IMR-90 (cell line): ENCODE results near the gene MSH6. TPM values are rescaled to one million over a fixed set of nuclear protein-coding genes. Genes with fewer than 3 reads are reported as not detected.

Experiments used
- ATAC-seq: fragments of 200-7000 bp; cut with Tn5 transposase; 2 replicates; pipeline ENCODE4 v1.9.1; 2020; ENCODE audit warnings: low read depth, mild to moderate bottlenecking, moderate library complexity
- BruUV-seq: library from RNA; stranded (reverse); fragments of 400-500 nt; replicated peaks from 2 replicates; lab custom pipeline; 2021; lab: Mats Ljungman, UMichigan
- CTCF ChIA-PET: fragments of 300-600 bp; formaldehyde crosslinking; extraction: SDS; loops from one replicate; lab custom pipeline; 2021; ENCODE audit warnings: antibody characterized with exemption; lab: Yijun Ruan, JAX
- POLR2A ChIA-PET: fragments of 300-600 bp; sonication (Branson Sonifier 250); formaldehyde crosslinking; loops from one replicate; lab custom pipeline; 2022; ENCODE audit warnings: antibody characterized with exemption; ENCODE audit not compliant: unreplicated experiment; lab: Charles Lee
- DNase-seq: peaks from one replicate; pipeline ENCODE4 v3.0.0; 2013
- H2AFZ ChIP-seq: replicated peaks from 2 replicates; pipeline ENCODE3; 2013; ENCODE audit warnings: low read length, mild to moderate bottlenecking; ENCODE audit not compliant: poor library complexity
- H2AK5ac ChIP-seq: 2 replicates; pipeline ENCODE4 v1.6.1; 2013; ENCODE audit warnings: low read depth, low read length, inconsistent platforms
- H2AK9ac ChIP-seq: replicated peaks from 2 replicates; pipeline ENCODE3; 2013; ENCODE audit warnings: mild to moderate bottlenecking, low read depth, low read length, moderate library complexity; ENCODE audit not compliant: poor library complexity
- H2BK120ac ChIP-seq: 2 replicates; pipeline ENCODE4 v1.6.1; 2013; ENCODE audit warnings: low read depth, low read length, inconsistent platforms
- H2BK15ac ChIP-seq: 3 replicates; pipeline ENCODE4 v1.6.1; 2013; ENCODE audit warnings: low read depth, low read length, inconsistent platforms
- H2BK20ac ChIP-seq: 2 replicates; pipeline ENCODE4 v1.6.1; 2013; ENCODE audit warnings: low read depth, mild to moderate bottlenecking, inconsistent platforms, low read length, moderate library complexity
- H2BK5ac ChIP-seq: 2 replicates; pipeline ENCODE4 v1.6.1; 2013; ENCODE audit warnings: mild to moderate bottlenecking, low read depth, low read length, inconsistent platforms; ENCODE audit not compliant: poor library complexity, severe bottlenecking
- H3K14ac ChIP-seq: replicated peaks from 2 replicates; pipeline ENCODE4 v1.6.1; 2013; ENCODE audit warnings: low read depth, low read length, inconsistent platforms
- H3K18ac ChIP-seq: 2 replicates; pipeline ENCODE4 v1.6.1; 2013; ENCODE audit warnings: low read depth, low read length, control low read depth
- H3K23ac ChIP-seq: 2 replicates; pipeline ENCODE4 v1.6.1; 2013; ENCODE audit warnings: low read depth, low read length, inconsistent platforms
- H3K27ac ChIP-seq: 2 replicates; pipeline ENCODE4 v1.5.1; 2013; ENCODE audit warnings: mild to moderate bottlenecking, control low read depth, low read length; ENCODE audit not compliant: insufficient read depth
- H3K27me3 ChIP-seq: 2 replicates; pipeline ENCODE4 v1.6.1; 2013; ENCODE audit warnings: low read length; ENCODE audit not compliant: control insufficient read depth, insufficient read depth
- H3K36me3 ChIP-seq: 2 replicates; pipeline ENCODE4 v1.6.1; 2013; ENCODE audit warnings: low read length, mixed read lengths; ENCODE audit not compliant: control insufficient read depth, insufficient read depth
- H3K4ac ChIP-seq: 2 replicates; pipeline ENCODE4 v1.6.1; 2013; ENCODE audit warnings: low read depth, low read length, inconsistent platforms
- H3K4me1 ChIP-seq: 2 replicates; pipeline ENCODE4 v1.6.1; 2013; ENCODE audit warnings: low read length, mixed read lengths; ENCODE audit not compliant: control insufficient read depth, insufficient read depth
- H3K4me2 ChIP-seq: 2 replicates; pipeline ENCODE4 v1.6.1; 2013; ENCODE audit warnings: low read depth, mild to moderate bottlenecking, control low read depth, low read length, moderate library complexity
- H3K4me3 ChIP-seq: 2 replicates; pipeline ENCODE4 v1.5.1; 2013; ENCODE audit warnings: low read depth, mild to moderate bottlenecking, control low read depth, low read length, moderate library complexity; ENCODE audit not compliant: insufficient read depth
- H3K56ac ChIP-seq: 2 replicates; pipeline ENCODE4 v1.6.1; 2013; ENCODE audit warnings: low read length, inconsistent platforms; ENCODE audit not compliant: insufficient read depth; ENCODE audit errors: extremely low read depth
- H3K79me1 ChIP-seq, 2 experiments: 2 replicates each; pipeline ENCODE4 v1.6.1; 2013; ENCODE audit warnings: low read length in 2 of 2, inconsistent platforms in 1 of 2, low read depth in 1 of 2
- H3K9ac ChIP-seq: 2 replicates; pipeline ENCODE4 v1.6.1; 2013; ENCODE audit warnings: low read depth, low read length, control low read depth
- H3K9me1 ChIP-seq: 2 replicates; pipeline ENCODE4 v1.6.1; 2013; ENCODE audit warnings: low read length, inconsistent platforms; ENCODE audit not compliant: insufficient read depth
- H3K9me3 ChIP-seq: 2 replicates; pipeline ENCODE4 v1.6.1; 2013; ENCODE audit warnings: low read length; ENCODE audit not compliant: control insufficient read depth, insufficient read depth
- H4K20me1 ChIP-seq: 2 replicates; pipeline ENCODE4 v1.6.1; 2013; ENCODE audit warnings: low read length, inconsistent platforms; ENCODE audit not compliant: insufficient read depth
- H4K5ac ChIP-seq: 2 replicates; pipeline ENCODE4 v1.6.1; 2013; ENCODE audit warnings: mild to moderate bottlenecking, low read depth, low read length, control low read depth
- H4K8ac ChIP-seq, 2 experiments: 2 replicates each; pipeline ENCODE4 v1.6.1; 2013; ENCODE audit warnings: low read depth in 2 of 2, low read length in 2 of 2, control low read depth in 1 of 2, inconsistent platforms in 1 of 2
- H4K91ac ChIP-seq: 2 replicates; pipeline ENCODE4 v1.6.1; 2013; ENCODE audit warnings: low read depth, low read length, inconsistent platforms; ENCODE audit not compliant: insufficient read depth
- BHLHE40 ChIP-seq: fragments of 150-350 bp; IDR thresholded peaks from 2 replicates; pipeline ENCODE4 v1.6.1; 2016; ENCODE audit warnings: mild to moderate bottlenecking, low read depth, low read length
- CEBPB ChIP-seq: IDR thresholded peaks from 2 replicates; pipeline ENCODE4 v1.6.1; 2012; ENCODE audit warnings: low read depth, low read length, improper control_type of control experiment
- CHD1 ChIP-seq: IDR thresholded peaks from 2 replicates; pipeline ENCODE4 v1.6.1; 2012; ENCODE audit warnings: low read depth, low read length, improper control_type of control experiment
- CTCF ChIP-seq: conservative IDR thresholded peaks from 2 replicates; pipeline ENCODE4 v1.5.1; 2012; ENCODE audit warnings: mild to moderate bottlenecking, low read depth, low read length, improper control_type of control experiment
- ELK1 ChIP-seq: fragments of 150-350 bp; IDR thresholded peaks from 2 replicates; pipeline ENCODE4 v1.6.1; 2016; ENCODE audit warnings: low read depth, mild to moderate bottlenecking, low read length, moderate library complexity, borderline replicate concordance
- FOS ChIP-seq: fragments of 150-350 bp; IDR thresholded peaks from 2 replicates; pipeline ENCODE4 v1.6.1; 2016; ENCODE audit warnings: low read depth, low read length
- MAFK ChIP-seq: IDR thresholded peaks from 2 replicates; pipeline ENCODE4 v1.6.1; 2012; ENCODE audit warnings: low read depth, low read length, improper control_type of control experiment
- MAZ ChIP-seq: IDR thresholded peaks from 2 replicates; pipeline ENCODE4 v1.6.1; 2012; ENCODE audit warnings: low read depth, mild to moderate bottlenecking, low read length, improper control_type of control experiment, moderate library complexity, borderline replicate concordance
- MXI1 ChIP-seq: IDR thresholded peaks from 2 replicates; pipeline ENCODE4 v1.6.1; 2012; ENCODE audit warnings: low read depth, mild to moderate bottlenecking, low read length, moderate library complexity, borderline replicate concordance
- NFE2L2 ChIP-seq: fragments of 150-350 bp; IDR thresholded peaks from 2 replicates; pipeline ENCODE4 v1.6.1; 2016; ENCODE audit warnings: low read depth, mild to moderate bottlenecking, low read length
- POLR2A ChIP-seq: IDR thresholded peaks from 2 replicates; pipeline ENCODE4 v1.6.1; 2012; ENCODE audit warnings: mild to moderate bottlenecking, low read depth, low read length
- RAD21 ChIP-seq: IDR thresholded peaks from 2 replicates; pipeline ENCODE4 v1.6.1; 2012; ENCODE audit warnings: low read length, improper control_type of control experiment
- RCOR1 ChIP-seq: IDR thresholded peaks from 2 replicates; pipeline ENCODE4 v1.6.1; 2012; ENCODE audit warnings: mild to moderate bottlenecking, low read length, improper control_type of control experiment; ENCODE audit not compliant: insufficient replicate concordance
- RFX5 ChIP-seq: IDR thresholded peaks from 2 replicates; pipeline ENCODE4 v1.8.0; 2012; ENCODE audit warnings: low read depth, mild to moderate bottlenecking, low read length, moderate library complexity
- SMC3 ChIP-seq: fragments of 150-350 bp; IDR thresholded peaks from 2 replicates; pipeline ENCODE4 v1.6.1; 2016; ENCODE audit warnings: low read depth, mild to moderate bottlenecking, antibody characterized with exemption, low read length, moderate library complexity
- USF2 ChIP-seq: fragments of 150-350 bp; IDR thresholded peaks from 2 replicates; pipeline ENCODE4 v1.6.1; 2017; ENCODE audit warnings: mild to moderate bottlenecking, antibody characterized with exemption, low read length, low read depth
- WGBS, 2 experiments: methylation state at CpG; one replicate each; pipeline versions ENCODE4 v1.1.5 to v1.1.7; 2013; ENCODE audit warnings: missing lambda C conversion rate in 2 of 2; ENCODE audit not compliant: insufficient read length in 1 of 2; ENCODE audit errors: extremely low coverage in 2 of 2; 5-methylcytosine and 5-hydroxymethylcytosine counted together
- dilution Hi-C: fragments of 300-500 bp; cut with HindIII; formaldehyde crosslinking; loops from one replicate; pipeline ENCODE4 v1.14.3; 2018; ENCODE audit warnings: low sequenced_read_pairs; ENCODE audit not compliant: unreplicated experiment
- in situ Hi-C: fragments of 300-500 bp; cut with MboI; formaldehyde crosslinking; loops from 3 replicates; pipeline ENCODE4 v1.14.3; 2019; ENCODE audit warnings: low sequenced_read_pairs, inconsistent platforms, mixed read lengths
- intact Hi-C: fragments of 100-400 bp; cut with micrococcal nuclease; formaldehyde crosslinking; loops from 2 replicates; pipeline ENCODE4 v1.10.0; 2022
- polyA plus RNA-seq, 3 experiments: library from polyadenylated mRNA; depleted of rRNA; stranded (reverse); fragments of >200 nt; gene quantifications; 2 replicates each; pipeline ENCODE4 v1.2.3, GENCODE V29; 2012; ENCODE audit warnings: low replicate concordance in 1 of 3
- total RNA-seq: library from RNA; depleted of rRNA; stranded (reverse); fragments of >200 nt; gene quantifications from 2 replicates; pipeline ENCODE4 v1.2.3, GENCODE V29; 2012

The MSH6 gene
- total and polyA plus RNA-seq, 2 of the 4 experiments (the other 2 are of a cell fraction), result 17.1 to 48.9 TPM

GRCh38 chr2:47808614-47809013 lies 25.7 kb downstream of the MSH6 start:
- Histone ChIP-seq H3K14ac (no peak overlapping the region), H3K56ac (no peak overlapping the region), H4K91ac (no peak overlapping the region), H2BK20ac (no peak overlapping the region), H3K4me2 (no peak overlapping the region), H3K4me1 (peaks cover 6% of the 10 kb centered on the region), H3K36me3 (peaks cover 35% of the 10 kb centered on the region), H3K4me3 (no peak overlapping the region), H4K8ac (no peak overlapping the region), H3K18ac (no peak overlapping the region), H3K9me3 (no peaks in the 10 kb centered on the region; the same call in 1 of the 2 replicates), H2BK5ac (no peak overlapping the region), H4K5ac (no peak overlapping the region), H2AK9ac (no peak overlapping the region), H3K27me3 (no peaks in the 10 kb centered on the region), H3K27ac (no peak overlapping the region), H2BK120ac (no peak overlapping the region), H2AFZ (no peak overlapping the region), H3K79me1 (peaks cover 10 to 12% of the 10 kb centered on the region in 2 experiments), H2BK15ac (no peak overlapping the region), H3K4ac (no peak overlapping the region), H3K23ac (no peak overlapping the region), H4K20me1 (peaks cover 9% of the 10 kb centered on the region; the same call in 1 of the 2 replicates), H3K9ac (no peak overlapping the region), H3K9me1 (no peaks in the 10 kb centered on the region), H2AK5ac (no peak overlapping the region)
- in situ Hi-C loops (no loop called here), intact Hi-C loops (no loop called here), dilution Hi-C loops (no loop called here)
- ATAC-seq (no peak; the same call in 1 of the 2 replicates), DNase-seq (no peak)
- WGBS, 2 experiments, result no CpG with 5 or more reads among the region's 4 CpGs
- ChIA-PET POLR2A (no interaction called here), CTCF (no interaction called here)
- TF ChIP-seq ELK1 (no peak), CTCF (no peak), CEBPB (no peak), MAZ (no peak), NFE2L2 (no peak), RAD21 (no peak), MXI1 (no peak), USF2 (no peak), RFX5 (no peak), MAFK (no peak), FOS (no peak), CHD1 (no peak), BHLHE40 (no peak), SMC3 (no peak), POLR2A (no peak), RCOR1 (no peak)
- BruUV-seq, result no TSS peak
